Hippocampal formation (tissue), 2 donors: ENCODE data around the gene RUSC2.
"Not testable (repeated sequence)": the region's sequence is repeated elsewhere in the genome, so short reads cannot be mapped to it uniquely, and the experiment has no call there.

Source experiments
- DNase-seq, 2 donors: peaks; one replicate each; lab custom pipeline; 2025; lab: John Stamatoyannopoulos, UW

Gene RUSC2

DNA sequence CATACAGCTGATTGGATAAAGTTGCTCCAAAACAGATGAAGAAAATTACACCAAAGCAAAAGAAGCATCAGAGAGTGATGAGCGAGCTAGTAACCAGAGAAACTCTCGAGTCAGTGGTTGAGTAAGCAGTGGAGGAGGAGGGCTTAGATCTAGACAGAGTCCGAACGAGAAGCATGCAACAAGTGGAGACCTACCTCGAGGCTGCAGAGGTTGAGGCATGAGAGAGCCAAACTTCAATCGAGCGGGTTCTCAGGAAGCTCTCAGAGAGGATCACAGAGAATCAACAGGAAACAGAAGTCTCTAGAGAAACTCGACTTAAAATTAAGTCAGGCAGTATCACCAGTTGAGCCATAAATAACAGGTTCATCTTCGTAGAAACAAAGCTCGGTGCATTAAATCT, 6.1 kb downstream of the RUSC2 start:
- no peak for DNase-seq

DNA sequence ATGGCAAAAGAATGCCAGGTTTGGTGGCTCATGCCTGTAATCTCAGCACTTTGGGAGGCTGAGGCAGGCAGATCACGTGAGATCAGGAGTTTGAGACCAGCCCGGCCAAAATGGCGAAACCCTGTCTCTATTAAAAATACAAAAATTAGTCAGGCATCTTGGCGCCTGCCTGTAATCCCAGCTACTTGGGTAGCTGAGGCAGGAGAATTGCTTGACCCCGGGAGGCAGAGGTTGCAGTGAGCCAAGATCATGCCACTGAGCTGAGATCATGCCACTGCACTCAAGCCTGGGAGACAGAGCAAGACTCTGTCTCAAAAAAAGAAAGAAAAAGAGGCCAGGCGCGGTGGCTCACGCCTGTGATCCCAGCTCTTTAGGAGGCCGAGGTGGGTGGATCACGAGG, 8.3 kb downstream of the RUSC2 start:
- DNase-seq: not testable (repeated sequence)

- no peak for DNase-seq
Measured at GRCh38 chr9:35499029-35499700, 9.3 kb downstream of the RUSC2 start.

DNA sequence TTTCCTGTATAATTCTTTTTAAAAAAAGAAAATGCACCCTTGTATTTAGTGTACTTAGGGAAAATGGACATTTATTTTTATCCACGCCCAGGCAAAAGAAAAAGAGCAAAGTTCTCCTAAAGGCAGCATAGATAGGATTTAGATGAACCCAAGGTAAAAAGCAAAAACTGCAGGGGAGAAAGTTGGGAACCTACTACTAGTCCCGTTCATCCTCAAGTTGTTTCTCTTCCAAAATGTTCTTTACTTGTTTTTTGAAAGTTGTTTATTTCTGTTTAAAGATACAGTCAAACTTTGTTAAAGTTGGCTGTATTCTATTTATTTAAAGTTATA, 9.8 kb downstream of the RUSC2 start:
- DNase-seq: no peak

DNA sequence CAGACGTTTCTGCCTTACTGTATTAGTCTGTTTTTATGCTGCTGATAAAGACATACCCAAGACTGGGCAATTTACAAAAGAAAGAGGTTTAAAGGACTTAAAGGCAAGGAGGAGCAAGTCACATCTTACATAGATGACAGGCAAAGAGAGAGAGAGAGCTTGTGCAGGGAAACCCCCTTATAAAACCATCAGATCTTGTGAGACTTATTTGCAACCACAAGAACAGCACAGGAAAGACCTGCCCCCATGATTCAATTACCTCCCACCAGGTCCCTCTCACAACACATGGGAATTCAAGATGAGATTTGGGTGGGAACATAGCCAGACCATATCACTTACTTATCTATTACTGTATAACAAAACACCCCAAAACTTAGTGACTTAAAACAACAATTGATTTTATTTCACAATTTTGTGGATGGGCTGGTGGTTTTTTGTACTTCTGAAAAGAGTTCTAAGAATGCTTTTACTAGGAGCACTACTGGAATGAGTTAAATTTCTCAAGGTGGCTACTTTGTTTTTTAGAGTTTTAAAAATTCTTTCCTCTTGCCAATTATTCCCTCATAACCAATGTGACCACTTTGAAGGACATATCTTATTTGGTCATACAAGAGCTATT, 10.3 kb downstream of the RUSC2 start:
- no peak for DNase-seq

DNA sequence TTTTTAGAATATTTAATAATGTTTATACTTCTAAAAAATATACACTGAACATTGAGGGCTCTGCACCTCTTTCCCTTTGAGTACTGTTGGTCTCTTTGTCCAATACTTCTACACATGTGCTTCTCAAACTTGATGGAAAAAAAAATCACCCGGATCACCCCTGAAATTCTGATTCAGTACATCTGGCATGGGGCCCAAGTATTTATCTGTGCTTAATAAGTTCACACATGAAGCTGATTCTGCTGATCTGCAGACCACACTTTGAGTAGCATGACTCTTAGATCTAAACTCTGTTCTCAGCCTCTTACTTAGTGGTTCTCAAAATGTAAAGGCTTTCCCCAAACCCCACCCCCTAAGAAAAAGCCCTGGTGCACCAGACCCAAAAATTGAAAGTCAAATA, 12.0 kb downstream of the RUSC2 start:
- DNase-seq: no peak

GRCh38 chr9:35506359-35506758, 16.4 kb downstream of the RUSC2 start:
- no peak for DNase-seq

- no peak for DNase-seq
Measured at GRCh38 chr9:35508069-35508468, 18.2 kb downstream of the RUSC2 start.

DNA sequence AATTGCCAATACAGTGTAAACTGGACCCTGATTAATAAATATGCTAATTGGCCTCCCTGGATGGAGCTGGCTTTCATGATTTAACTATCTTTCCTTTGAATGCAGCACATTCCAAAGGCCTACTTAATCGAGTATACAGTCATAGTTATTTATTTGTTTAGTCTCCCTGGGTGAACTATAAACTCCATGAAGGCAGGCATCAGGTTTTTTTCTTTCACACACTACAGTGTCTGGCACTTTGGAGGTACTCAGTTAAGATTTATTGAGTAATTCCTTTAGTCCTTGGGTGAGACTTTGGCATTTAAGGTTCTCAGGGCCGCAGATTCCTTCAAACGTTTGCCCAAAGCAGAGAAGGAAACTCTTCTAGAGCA, 20.5 kb downstream of the RUSC2 start:
- DNase-seq: no peak

DNA sequence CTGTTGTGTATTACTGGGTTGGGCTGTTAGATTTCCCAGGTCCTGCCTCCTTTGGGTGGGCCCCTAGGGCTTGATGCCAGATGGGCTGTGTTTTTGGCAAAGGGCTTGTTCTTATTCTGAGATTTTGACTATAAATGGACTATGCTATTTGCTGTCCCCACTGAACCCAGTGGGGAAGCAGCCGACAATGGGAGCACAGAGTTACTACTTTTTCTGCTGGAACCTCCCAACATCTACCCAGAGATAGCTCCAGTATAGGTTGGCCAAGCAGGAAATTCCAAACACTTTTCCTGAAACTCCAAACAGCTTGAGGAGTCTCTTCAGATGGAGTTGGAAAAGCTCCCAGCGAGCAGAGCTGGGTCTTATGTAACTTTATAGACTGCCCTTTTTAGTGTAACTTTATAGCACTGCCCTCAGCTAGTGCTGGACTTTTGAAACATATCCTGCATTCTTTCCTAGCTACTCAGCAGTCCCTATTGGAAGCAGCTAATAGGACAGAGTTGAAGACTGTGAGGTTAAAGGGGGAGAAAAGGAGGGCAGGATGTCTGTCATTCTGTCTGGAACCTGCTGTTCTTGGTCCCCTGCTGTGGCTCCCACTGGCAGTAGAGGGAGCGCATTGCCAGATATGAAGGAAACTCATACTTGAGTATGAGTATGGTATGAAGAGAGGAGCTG, 21.0 kb downstream of the RUSC2 start:
- DNase-seq: no peak

DNA sequence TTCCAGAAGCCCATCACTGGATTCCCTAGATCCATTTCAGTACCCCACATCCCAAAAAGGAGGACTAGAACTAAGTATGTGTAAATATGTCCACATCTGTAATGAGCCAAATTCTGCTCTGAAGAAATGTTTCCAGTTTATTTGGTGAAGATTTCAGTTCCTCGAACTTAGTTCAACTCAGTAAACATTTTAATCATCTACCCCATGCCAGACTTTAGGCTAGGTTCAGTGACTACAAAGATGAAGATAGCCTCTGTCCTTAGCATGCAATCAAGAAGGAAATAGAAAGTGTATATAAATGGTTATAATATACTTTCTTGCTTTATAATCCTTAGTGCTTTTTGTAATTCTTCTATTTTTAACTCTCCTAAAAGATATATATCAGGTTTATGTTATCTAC, 21.5 kb downstream of the RUSC2 start:
- no peak for DNase-seq

DNA sequence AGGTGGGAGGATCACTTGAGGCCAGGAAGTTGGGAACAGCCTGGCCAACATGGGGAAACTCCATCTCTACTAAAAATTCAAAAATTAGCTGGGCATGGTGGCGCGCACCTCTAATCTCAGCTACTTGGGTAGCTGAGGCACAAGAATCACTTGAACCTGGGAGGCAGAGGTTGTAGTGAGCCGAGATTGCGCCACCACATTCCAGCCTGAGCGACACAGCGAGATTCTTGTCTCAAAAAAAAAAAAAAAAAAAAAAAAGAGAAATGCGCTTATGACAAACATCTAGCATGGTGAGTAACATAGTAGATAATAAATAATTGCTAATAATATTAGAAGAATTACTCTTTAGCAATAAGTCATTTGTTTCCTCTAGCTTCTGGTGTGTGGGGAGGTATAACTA, 25.9 kb downstream of the RUSC2 start:
- no peak for DNase-seq

- DNase-seq: no peak
Measured at GRCh38 chr9:35516479-35516878, 26.6 kb downstream of the RUSC2 start.

GRCh38 chr9:35517131-35517530, 27.2 kb downstream of the RUSC2 start:
- peak; percentile 68 to 96 for DNase-seq

DNA sequence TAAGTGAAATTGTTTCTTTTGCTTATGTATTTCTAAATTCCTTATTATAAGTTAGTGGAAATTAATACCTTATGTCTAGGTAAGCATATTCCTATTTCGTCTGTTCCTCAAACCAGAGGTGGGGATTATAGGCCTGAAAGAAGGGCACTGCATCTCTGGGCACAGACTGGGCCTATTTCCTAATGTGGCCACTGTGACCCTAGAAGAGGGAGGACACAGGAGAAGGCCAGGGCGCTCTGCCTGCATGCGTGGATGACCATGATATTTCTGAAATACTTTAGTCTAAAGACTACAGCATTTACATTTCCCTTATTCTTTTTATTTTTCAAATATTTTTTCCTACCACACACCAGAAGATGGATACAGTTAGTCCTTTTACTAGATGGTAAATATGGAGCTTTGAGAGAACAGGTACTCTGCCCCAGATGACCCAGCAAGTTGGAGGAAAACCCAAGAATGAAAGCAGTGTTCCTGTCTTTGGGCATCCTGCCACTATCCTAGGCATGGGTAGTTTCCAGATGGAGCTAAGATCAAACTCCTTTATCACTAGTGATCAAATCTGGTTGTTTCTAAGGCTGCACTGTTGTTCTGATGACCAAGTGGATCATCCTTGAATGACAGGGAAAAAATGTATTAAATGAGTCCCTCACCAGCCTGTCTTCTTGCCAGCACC, 27.8 kb downstream of the RUSC2 start:
- DNase-seq: no peak

DNA sequence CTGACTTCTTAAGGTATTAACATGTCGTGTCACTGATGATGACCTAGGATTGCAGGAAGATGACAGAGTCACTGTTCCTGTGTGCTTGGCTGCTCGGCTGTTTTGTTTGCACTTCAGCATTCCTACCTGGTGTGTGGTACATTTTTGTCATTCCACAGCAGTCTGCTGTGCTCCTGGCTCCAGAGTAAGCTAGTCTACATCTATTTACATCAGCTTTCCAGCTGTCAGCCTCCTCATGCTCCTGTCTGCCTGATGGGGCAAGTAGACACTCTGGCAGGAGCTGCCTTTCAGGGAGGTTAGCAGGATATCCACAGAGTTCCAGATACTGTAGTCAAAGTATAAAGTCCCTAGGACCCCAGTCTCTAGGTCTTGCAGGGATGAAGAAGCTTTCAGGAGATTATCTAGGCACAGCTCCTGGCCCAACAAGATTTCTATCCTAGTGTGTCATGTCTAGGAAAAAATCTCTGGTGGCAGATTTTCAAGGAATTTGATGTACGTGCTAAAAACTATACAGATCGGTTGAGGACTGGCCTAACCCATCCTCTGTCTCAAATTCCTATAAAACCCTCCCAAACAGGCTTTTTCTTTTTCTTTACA, 28.4 kb downstream of the RUSC2 start:
- DNase-seq: peak in 1 of 2 donors; percentile 5

DNA sequence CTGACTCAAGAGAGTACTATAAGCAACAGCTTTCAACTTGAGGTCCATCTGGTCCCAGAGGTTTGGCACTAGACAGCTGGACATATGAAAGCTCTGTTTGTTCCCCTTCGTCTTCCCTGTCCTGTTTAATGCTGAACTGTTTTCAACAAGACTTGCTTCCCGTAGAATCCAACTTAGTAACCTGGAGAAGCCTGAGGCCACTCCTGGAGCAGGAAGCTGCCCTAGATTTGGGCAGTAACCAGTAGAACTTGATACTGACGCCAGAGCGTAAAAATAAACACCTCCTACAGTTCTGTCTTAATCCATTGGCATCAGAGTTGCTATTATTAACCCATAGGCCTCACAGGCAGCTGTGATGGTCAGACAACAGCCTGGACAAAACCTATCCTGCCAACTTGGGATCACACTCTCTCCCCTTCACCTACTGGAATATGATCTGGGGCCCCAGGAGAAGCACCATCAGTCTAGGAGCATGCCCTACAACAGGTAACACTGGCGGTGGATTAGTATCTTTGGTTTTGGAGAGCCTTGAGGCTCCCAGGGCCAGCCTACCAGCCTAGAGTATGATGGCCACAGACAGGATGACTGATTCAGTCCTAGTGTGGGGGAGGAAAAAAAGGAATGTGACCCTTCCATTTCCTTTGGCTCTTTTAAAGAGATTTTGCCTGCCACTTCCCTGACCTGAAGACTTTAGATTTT, 29.2 kb downstream of the RUSC2 start:
- DNase-seq: peak in 1 of 2 donors; percentile 26

DNA sequence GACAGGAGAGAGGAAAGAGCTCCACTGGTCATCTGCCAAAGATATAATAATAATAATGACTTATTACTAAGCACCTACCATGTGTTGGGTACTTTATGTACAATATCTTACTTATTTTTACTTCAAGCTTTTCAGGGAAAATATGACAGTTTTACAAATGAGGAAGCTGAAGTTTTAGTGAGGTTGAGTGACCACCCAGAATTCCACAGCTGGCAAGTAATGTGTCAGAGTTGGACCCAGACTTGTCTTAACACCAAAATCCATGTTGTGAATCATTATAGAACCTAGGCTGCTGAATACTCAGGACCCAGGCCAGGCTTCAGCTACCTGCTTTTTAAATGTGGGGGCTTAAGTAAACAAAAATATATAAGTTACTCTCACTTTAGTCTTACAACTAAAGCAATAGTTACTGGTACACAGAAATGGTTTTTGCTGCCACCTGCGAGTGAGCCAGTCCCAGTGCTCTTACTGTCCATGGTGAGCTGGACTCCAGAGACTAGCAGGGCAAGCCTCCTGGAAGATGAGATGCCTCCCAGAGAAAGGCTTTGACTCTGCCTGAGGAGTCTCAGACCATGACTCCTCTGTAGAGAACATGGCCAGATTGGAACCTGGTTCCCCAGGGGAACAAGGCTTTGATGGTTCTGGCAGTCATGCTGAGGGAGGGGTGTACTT, 29.9 kb downstream of the RUSC2 start:
- no peak for DNase-seq

DNA sequence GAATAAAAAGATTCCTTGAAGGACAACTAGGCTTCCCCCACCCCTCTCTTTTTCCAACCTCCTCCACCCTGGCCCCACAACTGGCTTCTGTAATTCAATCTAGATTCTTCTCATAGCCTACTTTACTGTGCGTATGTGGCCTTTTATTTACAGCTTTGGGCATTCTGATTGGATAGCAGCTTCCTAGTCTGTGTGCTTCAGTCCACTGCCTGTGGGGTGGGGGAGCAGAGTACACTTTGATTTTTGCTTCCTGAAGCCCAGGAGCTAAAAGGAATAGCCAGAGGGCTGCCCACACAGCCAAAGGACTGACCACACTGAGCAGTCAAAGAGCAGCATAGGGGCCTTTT, 30.4 kb downstream of the RUSC2 start:
- no peak for DNase-seq

GRCh38 chr9:35521708-35522107, 31.8 kb downstream of the RUSC2 start:
- DNase-seq: no peak

GRCh38 chr9:35522187-35522586, 32.3 kb downstream of the RUSC2 start:
- DNase-seq: no peak

GRCh38 chr9:35522700-35523099, 32.8 kb downstream of the RUSC2 start:
- no peak for DNase-seq
